GM21515 (cell line): ENCODE data around the gene NUP214.
"Not testable (repeated sequence)": the region's sequence is repeated elsewhere in the genome, so short reads cannot be mapped to it uniquely, and the experiment has no call there.

Source experiments
- ATAC-seq: cut with Tn5 transposase; IDR thresholded peaks from one replicate; pipeline ENCODE4 v1.9.1; 2021; ENCODE audit not compliant: unreplicated experiment

The NUP214 gene

GRCh38 chr9:131160416-131161112 is 35.2 kb downstream of the NUP214 start:
- no peak for ATAC-seq

DNA sequence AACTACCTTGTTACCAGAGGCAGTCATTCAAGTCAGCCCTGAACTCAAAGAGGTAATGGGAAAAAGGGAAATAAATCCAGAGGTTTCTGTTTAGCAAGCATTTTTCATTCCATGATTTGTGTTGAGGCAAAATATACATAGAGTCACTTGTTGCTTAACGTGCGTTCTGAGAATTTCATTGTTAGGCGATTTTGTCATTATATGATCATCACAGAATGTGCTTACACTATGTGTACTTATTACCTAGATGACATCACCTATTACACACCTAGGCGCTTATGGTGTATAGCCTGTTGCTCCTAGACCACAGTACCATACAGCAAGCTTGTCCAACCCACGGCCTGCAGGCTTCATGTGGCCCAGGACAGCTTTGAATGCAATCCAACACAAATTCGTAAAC is 36.2 kb downstream of the NUP214 start:
- ATAC-seq, result no peak

DNA sequence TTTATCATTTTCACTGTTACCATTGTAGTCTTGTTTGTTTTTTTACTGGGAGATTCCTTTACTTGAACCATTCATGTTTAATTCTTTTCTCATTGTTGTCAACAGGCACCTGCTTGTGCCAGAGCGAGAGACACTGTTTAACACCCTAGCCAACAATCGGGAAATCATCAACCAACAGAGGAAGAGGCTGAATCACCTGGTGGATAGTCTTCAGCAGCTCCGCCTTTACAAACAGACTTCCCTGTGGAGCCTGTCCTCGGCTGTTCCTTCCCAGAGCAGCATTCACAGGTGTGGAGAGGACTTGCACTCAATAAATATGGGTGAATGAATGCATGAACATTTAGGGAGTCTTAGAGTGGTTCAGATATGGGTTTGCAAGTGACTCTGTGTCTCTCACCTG is 37.5 kb downstream of the NUP214 start:
- ATAC-seq, result no peak

DNA sequence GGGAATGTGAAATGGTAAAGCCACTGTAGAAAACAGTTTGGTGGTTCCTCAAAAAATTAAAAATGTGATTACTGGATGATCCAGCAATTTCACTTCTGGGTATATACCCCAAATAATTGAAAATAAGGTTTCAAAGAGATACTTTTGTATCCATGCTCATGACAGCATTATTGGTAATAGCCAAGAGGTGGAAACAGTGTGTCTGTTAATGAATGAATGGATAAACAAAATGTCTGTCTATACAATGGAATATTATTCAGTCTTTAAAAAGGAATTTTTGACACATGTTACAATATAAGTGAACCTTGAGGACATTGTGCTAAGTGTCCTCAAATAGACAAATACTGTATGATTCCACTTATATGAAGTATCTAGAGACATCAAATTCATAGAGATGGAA is 40.1 kb downstream of the NUP214 start:
- no peak for ATAC-seq

DNA sequence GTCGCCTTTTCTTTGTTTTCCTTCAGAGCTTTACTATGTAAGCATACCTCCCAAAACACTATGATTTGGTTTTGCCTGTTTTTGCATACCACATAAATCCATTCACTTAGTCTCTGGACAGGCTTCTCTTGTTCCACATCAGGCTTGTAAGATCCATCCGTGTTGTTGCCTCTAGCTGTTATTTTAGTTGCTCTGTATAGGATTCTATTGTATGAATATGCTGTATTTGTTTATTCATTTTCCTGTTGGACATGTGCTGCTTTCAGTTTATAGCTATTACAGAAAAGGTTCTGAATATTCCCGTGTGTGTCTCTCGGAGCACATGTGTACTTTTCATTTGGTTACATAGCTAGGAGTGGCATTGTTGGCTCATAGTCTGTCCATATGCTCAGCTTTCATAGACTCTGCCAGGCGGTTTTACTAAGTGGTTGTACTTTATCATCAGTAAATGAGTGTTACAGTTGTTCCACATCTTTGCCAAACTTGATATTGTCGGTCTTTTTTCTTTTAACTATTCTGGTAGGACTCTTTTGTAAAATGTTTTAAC is 41.8 kb downstream of the NUP214 start:
- ATAC-seq, result no peak

DNA sequence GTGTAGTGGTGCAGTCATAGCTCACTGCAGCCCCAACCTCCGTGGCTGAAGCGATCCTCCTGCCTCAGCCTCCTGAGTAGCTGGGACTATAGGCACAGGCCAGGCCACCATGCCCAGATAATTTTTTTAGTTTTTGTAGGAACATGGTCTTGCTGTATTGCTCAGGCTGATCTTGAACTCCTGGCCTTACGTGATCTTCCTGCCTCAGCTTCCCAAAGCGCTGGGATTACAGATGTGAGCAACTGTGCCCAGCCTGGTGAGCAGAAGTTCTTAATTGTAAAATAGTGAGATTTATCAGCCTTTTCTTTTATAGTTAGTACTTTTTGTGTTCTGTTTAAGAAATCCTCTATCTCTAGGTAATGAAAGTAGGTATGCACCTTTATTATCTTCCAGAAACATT is 42.5 kb downstream of the NUP214 start:
- ATAC-seq, result no peak

DNA sequence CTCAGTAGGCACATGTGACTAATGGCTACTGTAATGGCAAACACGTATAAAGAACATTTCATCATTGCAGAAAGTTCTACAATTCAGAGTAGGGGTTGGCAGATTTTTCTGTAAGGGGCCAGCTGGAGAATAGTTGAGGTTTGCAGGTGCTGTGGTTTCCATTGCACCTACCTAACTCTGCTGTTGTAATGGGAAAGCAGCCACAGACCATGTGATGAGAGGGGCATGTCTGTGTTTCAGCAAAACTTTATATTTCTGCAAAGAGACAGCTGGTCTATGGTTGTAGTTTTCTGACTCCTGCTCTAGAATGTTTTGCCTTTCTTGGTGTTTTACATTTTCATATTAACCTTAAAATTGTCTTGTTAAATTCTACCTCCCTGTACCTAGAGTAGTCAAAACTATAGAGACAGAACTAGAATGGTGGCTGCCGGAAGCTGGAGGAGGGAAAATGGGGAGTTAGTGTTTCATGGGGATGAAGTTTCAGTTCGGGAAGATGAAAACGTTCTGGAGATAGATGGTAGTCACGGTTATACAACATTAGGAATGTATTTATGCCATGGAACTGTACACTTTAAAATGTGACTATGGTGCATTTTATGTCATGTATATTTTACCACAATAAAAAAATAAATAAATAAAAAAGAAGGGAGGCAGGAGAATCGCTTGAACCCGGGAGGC is 44.3 kb downstream of the NUP214 start:
- no peak for ATAC-seq

- ATAC-seq, result no peak
Measured at GRCh38 chr9:131173995-131174394, 48.6 kb downstream of the NUP214 start.

- no peak for ATAC-seq
Measured at GRCh38 chr9:131174681-131175239, 49.4 kb downstream of the NUP214 start.

DNA sequence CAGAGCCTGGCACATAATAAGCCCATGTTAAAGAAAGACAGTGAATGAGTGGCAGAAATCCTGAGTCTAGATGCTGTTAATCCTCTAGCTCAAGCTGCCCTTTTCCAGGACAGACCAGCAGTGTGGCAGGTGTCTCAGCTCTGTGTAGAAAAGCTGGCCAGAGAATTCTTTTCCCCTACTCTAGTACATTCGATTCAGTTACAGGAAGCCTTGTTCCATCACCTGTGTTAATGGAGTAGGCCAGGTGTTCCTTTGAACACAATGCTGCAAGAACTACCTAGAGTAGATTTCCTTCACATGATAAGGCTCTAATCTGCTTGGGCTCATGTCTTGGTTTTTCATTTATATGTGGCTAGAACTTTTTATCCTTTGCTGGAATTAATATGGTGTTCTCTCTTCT is 52.5 kb downstream of the NUP214 start:
- ATAC-seq, result no peak

DNA sequence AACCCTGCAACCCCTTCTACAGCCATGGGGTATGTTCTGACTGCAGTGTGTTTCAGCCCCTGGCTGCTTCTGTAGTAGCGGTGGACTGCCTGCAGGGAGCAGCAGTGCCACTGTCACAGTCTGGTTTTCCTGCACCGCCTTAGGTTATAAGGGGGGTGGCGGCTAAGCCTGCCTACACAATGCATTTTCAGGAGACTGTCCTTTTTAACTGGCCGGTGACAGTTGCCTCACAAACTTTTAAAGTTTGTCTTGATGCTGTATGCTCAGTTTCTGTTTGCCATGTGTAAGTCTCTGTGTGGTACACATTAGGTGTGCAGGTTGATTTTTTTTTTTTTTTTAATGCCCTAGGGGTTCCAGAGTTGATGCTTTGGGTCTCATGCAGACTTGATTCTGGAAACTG is 53.0 kb downstream of the NUP214 start:
- ATAC-seq, result no peak

- no peak for ATAC-seq
Measured at GRCh38 chr9:131178926-131179325, 53.5 kb downstream of the NUP214 start.

- no peak for ATAC-seq
Measured at GRCh38 chr9:131179561-131180219, 54.3 kb downstream of the NUP214 start.

DNA sequence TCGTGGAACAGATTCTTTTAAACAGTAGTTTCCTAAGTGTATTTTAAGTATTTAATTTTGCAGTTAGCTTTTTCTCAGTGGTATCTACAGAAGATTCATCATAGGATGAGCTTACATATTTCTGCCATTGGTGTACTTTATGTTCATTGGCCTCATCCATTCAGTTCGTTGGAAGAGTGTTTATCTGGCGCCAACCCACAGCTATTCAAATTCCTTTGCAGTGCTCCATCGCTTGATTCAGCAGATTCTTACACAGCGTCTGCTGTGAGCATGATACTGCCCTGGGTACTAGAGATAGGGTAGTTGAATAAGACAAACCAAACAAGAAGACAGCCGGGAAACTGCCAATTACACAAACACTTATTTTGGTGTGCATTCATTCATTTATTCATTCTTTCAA is 55.1 kb downstream of the NUP214 start:
- no peak for ATAC-seq

GRCh38 chr9:131181091-131181681 is 55.8 kb downstream of the NUP214 start:
- no peak for ATAC-seq

DNA sequence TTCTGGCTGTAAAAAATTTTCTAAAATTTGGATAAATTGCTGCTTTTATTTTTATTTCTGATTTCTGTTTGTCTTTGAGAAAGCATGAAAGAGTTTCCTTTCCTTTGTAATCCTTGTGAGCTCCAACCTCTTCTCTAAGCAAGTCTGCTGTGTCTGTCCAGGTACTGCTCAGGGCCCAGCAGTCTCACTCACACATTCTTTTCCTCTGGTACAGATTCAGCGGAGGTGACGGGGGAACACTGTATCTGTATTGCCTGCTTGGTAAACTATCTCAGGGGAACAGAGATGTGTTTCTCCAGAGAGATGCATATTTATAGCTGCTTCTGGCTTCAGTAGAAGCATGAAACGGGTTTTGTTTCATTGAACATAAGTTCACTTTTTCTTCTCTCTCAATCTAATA is 60.5 kb downstream of the NUP214 start:
- ATAC-seq, result no peak

- no peak for ATAC-seq
Measured at GRCh38 chr9:131186622-131187021, 61.2 kb downstream of the NUP214 start.

DNA sequence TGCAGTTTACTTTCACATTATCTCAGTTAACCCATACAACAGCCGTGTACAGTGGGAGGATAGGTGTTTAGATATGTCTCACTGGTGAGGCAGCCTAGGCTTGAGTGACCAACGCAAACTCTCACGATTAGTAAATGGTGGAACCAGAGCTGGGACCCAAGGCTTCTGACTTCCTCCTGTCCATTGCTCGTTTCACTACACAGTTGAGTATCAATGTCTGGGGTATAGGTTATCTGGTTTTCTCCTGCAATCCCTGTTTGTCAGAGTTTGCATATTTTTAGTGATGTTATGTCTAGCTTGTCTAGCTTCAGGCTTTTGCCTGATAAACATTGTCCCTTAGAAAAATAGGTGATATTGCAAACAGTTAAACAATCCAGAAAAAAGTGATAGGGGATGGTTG is 62.6 kb downstream of the NUP214 start:
- no peak for ATAC-seq

GRCh38 chr9:131188976-131189375 is 63.6 kb downstream of the NUP214 start:
- no peak for ATAC-seq

GRCh38 chr9:131190191-131190590 is 64.8 kb downstream of the NUP214 start:
- ATAC-seq, result no peak

GRCh38 chr9:131191032-131191431 is 65.6 kb downstream of the NUP214 start:
- ATAC-seq, result not testable (repeated sequence)
